Endothelial cell of umbilical vein (primary cell): ENCODE results near the gene DIP2B.

Experiments
- CTCF ChIP-seq, 2 donors: IDR thresholded peaks; 1 replicate in 1 of 2; 2 replicates in 1 of 2; pipeline ENCODE4 v1.5.1; 2011; ENCODE audit warnings: low read length in 2 of 2, mild to moderate bottlenecking in 2 of 2, moderate library complexity in 2 of 2, control low read depth in 1 of 2, inconsistent platforms in 1 of 2, low read depth in 1 of 2; ENCODE audit not compliant: insufficient read depth in 1 of 2; ENCODE audit errors: extremely low read depth in 1 of 2
- FOS ChIP-seq: IDR thresholded peaks from 2 replicates; pipeline ENCODE4 v1.6.1; 2011; ENCODE audit warnings: mild to moderate bottlenecking, low read length, moderate library complexity, borderline replicate concordance; ENCODE audit not compliant: insufficient read depth
- MAX ChIP-seq: IDR thresholded peaks from 2 replicates; pipeline ENCODE4 v1.6.1; 2011; ENCODE audit not compliant: insufficient read depth, insufficient read length
- MYC ChIP-seq: IDR thresholded peaks from one replicate; pipeline ENCODE4 v1.6.1; 2011; ENCODE audit warnings: mild to moderate bottlenecking, low read depth, low read length
- POLR2A ChIP-seq: IDR thresholded peaks from 2 replicates; pipeline ENCODE4 v1.6.1; 2012; ENCODE audit warnings: low read depth, mild to moderate bottlenecking, control low read depth, low read length

- TF ChIP-seq POLR2A, result no peak
- TF ChIP-seq CTCF (IDR thresholded peaks at IDR 0.05; ENCODE audit: extremely low read depth in 1 of 2, insufficient read depth in 1 of 2, low read depth in 1 of 2, low read length in 2 of 2), result no peak
- TF ChIP-seq FOS, result no peak
- no peak for TF ChIP-seq MAX
- TF ChIP-seq MYC, result no peak
These were observed 172.0 kb downstream of the DIP2B start for GRCh38 chr12:50676756-50677155.
